ENCODE measurements around the gene COX10. TPM values are rescaled to one million over a fixed set of nuclear protein-coding genes. Genes with fewer than 3 reads are reported as not detected.
A peak's percentile ranks its signal among the peaks of the same experiment; 100 is the strongest.

The COX10 gene
- total RNA-seq, 1 experiment from 2014 or later: 20.0 TPM

DNA sequence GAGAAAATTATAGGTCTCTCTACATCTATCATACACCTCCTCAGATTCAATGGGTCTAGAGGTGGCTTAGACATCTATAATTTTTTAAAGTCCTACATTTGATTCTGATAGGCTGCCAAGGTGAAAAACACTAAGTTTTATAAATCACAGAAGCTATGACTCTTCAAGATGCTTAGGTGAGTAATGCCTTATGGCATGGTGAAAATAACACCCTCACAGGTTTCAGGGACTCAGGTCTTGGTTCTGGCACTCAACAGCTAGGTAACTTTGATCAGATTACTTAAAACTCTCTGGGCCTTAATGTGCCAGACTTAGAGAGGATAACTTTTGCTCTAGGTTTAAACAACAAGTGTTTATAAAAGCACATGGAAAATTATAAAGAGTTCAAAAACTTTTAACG is 2.0 kb upstream of the COX10 start:
- Histone ChIP-seq H3K4me3 (ENCODE audit: low read depth, low read length, poor library complexity, severe bottlenecking) (no peak overlapping the region), H3K27me3 (replicated peaks; ENCODE audit: insufficient read depth, low read depth, low read length, poor library complexity) (no peaks in the 10 kb centered on the region), H3K4me1 (ENCODE audit: insufficient read depth, low read length, poor library complexity, severe bottlenecking) (peaks cover 6% of the 10 kb centered on the region), H3K27ac (ENCODE audit: low read depth, low read length, poor library complexity, severe bottlenecking) (no peak overlapping the region), H3K9me3 (ENCODE audit: low read depth, low read length, poor library complexity, severe bottlenecking) (peaks cover 6% of the 10 kb centered on the region), H3K36me3 (ENCODE audit: insufficient read depth, low read length, poor library complexity, severe bottlenecking) (peaks cover 9% of the 10 kb centered on the region)
- CTCF ChIA-PET: no interaction called here
- POLR2A ChIA-PET (ENCODE audit: low non-redundant PET): no interaction called here
- TF ChIP-seq, protein P1, sequence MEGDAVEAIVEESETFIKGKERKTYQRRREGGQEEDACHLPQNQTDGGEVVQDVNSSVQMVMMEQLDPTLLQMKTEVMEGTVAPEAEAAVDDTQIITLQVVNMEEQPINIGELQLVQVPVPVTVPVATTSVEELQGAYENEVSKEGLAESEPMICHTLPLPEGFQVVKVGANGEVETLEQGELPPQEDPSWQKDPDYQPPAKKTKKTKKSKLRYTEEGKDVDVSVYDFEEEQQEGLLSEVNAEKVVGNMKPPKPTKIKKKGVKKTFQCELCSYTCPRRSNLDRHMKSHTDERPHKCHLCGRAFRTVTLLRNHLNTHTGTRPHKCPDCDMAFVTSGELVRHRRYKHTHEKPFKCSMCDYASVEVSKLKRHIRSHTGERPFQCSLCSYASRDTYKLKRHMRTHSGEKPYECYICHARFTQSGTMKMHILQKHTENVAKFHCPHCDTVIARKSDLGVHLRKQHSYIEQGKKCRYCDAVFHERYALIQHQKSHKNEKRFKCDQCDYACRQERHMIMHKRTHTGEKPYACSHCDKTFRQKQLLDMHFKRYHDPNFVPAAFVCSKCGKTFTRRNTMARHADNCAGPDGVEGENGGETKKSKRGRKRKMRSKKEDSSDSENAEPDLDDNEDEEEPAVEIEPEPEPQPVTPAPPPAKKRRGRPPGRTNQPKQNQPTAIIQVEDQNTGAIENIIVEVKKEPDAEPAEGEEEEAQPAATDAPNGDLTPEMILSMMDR (conservative IDR thresholded peaks at IDR 0.05; ENCODE audit: low read depth, low read length): no peak
- no peak for TF ChIP-seq EZH2 (IDR thresholded peaks at IDR 0.05; ENCODE audit: borderline replicate concordance, low read depth, low read length, poor library complexity, severe bottlenecking)
- intact Hi-C loops (cut with micrococcal nuclease; ENCODE audit: unreplicated experiment): no loop called here
- BruUV-seq (replicated peaks): no TSS peak
- DNase-seq (ENCODE audit: low spot score): no peak

DNA sequence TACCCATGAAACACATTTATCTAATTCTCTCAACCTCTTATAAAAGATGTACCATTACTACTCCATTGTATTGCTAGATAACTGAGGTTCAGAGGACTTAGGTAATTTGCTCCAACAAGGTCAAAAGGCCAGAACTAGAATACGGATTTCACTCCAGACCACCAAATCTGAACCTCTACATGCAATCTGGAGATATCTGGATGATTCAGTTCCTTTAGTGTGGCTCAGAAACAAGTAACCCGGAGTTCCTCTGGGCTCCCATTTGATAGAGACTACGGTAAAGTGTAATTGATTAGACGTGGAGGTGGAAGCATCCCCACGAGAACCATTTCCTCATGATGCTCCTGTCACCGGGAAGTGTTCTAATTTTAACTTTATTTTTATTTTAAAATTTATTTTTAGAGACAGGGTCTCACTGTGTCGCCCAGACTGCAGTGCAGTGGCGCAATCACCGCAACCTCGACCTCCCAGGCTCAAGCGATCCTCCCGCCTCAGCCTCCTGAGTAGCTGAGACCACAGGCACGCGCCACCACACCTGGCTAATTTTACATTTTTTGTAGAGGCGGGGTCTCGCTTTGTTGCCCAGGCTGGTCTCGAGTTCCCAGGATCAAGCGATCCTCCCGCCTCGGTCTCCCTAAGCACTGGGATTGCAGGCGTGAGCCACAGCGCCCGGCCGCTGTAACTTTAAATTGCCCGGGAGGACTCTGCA is 608 bp upstream of the COX10 start:
- DNase-seq (ENCODE audit: low spot score): no peak
- peak overlapping the region; percentile 91 for H3K27ac ChIP-seq (ENCODE audit: low read depth, low read length, poor library complexity, severe bottlenecking)
- ChIA-PET POLR2A (ENCODE audit: low non-redundant PET) (no interaction called here), CTCF (no interaction called here)
- H3K36me3 ChIP-seq (ENCODE audit: insufficient read depth, low read length, poor library complexity, severe bottlenecking): peaks cover 9% of the 10 kb centered on the region
- no TSS peak for BruUV-seq (replicated peaks)
- intact Hi-C loops (cut with micrococcal nuclease; ENCODE audit: unreplicated experiment): no loop called here
- H3K4me1 ChIP-seq (ENCODE audit: insufficient read depth, low read length, poor library complexity, severe bottlenecking): peaks cover 6% of the 10 kb centered on the region
- TF ChIP-seq EZH2 (IDR thresholded peaks at IDR 0.05; ENCODE audit: borderline replicate concordance, low read depth, low read length, poor library complexity, severe bottlenecking): no peak
- TF ChIP-seq, protein P1 (conservative IDR thresholded peaks at IDR 0.05; ENCODE audit: low read depth, low read length): no peak
- peak overlapping the region; percentile 92 for H3K4me3 ChIP-seq (ENCODE audit: low read depth, low read length, poor library complexity, severe bottlenecking)
- no peaks in the 10 kb centered on the region for H3K27me3 ChIP-seq (replicated peaks; ENCODE audit: insufficient read depth, low read depth, low read length, poor library complexity)
- peaks cover 6% of the 10 kb centered on the region for H3K9me3 ChIP-seq (ENCODE audit: low read depth, low read length, poor library complexity, severe bottlenecking)

DNA sequence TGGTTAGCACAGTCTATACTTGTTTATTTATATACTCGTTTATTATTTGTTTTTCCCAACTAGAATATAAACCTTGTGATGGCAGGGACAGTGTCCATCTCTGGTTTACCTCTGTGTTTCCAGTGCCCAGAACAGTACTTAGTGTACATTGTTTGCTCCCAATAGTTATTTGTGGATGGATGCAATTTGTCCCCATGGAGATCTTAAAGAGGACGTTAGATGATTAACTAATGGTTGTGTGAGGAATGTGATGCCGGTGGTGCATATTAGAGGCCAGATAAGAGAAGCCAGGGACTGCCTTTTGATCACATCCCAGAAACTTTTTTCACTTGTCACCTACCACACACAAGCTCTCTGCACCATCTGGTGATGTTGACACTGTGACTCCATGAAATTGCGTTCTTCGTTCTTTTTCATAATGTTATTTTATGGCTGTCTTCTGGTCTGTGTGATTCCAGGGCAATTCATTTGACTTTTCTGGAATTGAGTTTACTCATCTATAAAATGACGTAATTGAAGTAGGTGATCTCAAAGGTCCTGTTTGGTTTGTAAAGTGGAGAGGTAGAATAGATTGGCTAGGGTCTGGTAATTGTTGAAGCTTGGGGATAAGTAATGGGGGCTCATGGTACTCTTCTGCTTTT is 1.2 kb downstream of the COX10 start:
- Histone ChIP-seq H3K4me1 (ENCODE audit: insufficient read depth, low read length, poor library complexity, severe bottlenecking) (peaks cover 6% of the 10 kb centered on the region), H3K36me3 (ENCODE audit: insufficient read depth, low read length, poor library complexity, severe bottlenecking) (peaks cover 18% of the 10 kb centered on the region), H3K27ac (ENCODE audit: low read depth, low read length, poor library complexity, severe bottlenecking) (no peak overlapping the region), H3K27me3 (replicated peaks; ENCODE audit: insufficient read depth, low read depth, low read length, poor library complexity) (no peaks in the 10 kb centered on the region), H3K4me3 (ENCODE audit: low read depth, low read length, poor library complexity, severe bottlenecking) (peak overlapping the region; percentile 92), H3K9me3 (ENCODE audit: low read depth, low read length, poor library complexity, severe bottlenecking) (peaks cover 6% of the 10 kb centered on the region)
- intact Hi-C loops (cut with micrococcal nuclease; ENCODE audit: unreplicated experiment): no loop called here
- ChIA-PET POLR2A (ENCODE audit: low non-redundant PET) (no interaction called here), CTCF (no interaction called here)
- no peak for DNase-seq (ENCODE audit: low spot score)
- TF ChIP-seq, protein P1 (conservative IDR thresholded peaks at IDR 0.05; ENCODE audit: low read depth, low read length): no peak
- no peak for TF ChIP-seq EZH2 (IDR thresholded peaks at IDR 0.05; ENCODE audit: borderline replicate concordance, low read depth, low read length, poor library complexity, severe bottlenecking)
- TSS peak; percentile 49 for BruUV-seq (replicated peaks)
